Retina (tissue), 1 donor: Measurements from ENCODE around the gene TACR2.

Experiments used
- DNase-seq: peaks from one replicate; pipeline ENCODE4 v3.0.0-alpha.2; 2016

The TACR2 gene

DNA sequence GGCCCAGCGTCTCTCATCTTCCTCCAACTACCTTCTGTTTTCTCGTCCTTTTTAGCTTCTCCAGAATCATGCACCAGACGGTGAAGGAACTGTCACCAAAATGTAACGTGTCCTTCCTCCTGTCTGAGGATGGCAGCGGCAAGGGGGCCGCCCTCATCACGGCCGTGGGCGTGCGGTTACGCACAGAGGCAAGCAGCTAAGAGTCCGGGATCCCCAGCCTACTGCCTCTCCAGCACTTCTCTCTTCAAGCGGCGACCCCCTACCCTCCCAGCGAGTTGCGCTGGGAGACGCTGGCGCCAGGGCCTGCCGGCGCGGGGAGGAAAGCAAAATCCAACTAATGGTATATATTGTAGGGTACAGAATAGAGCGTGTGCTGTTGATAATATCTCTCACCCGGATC lies 15.8 kb downstream of the TACR2 start:
- DNase-seq = no peak

DNA sequence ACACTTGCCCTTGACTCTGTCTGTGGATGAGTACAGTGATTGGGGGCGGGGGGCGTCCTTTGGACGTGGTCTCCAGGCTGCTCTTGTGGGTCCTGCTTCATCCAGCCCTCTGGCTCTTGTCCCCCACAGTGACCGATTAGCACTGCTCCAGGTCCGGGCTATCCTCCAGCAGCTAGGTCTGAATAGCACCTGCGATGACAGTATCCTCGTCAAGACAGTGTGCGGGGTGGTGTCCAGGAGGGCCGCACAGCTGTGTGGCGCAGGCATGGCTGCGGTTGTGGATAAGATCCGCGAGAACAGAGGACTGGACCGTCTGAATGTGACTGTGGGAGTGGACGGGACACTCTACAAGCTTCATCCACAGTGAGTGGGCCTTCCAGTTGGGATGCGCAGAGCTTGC lies 18.3 kb downstream of the TACR2 start:
- no peak for DNase-seq

DNA sequence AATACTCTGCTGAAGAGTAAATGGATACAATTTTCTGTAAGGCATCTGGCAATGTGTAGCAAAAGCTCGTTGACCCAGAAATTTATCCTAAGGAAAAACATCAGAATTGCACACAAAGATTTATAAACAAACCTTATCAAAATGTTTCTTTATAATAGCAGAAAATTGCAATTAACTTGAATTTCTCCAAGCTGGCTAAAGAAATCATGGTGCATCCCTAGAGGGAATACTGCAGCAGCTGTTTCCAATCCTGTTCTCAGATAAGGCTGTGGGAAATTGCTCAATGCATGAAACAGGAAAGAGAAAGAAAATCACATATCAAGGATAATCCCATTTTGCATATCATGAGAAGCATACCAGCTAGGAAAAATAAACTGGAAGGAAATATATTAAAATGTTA lies 18.7 kb downstream of the TACR2 start:
- DNase-seq = no peak

DNA sequence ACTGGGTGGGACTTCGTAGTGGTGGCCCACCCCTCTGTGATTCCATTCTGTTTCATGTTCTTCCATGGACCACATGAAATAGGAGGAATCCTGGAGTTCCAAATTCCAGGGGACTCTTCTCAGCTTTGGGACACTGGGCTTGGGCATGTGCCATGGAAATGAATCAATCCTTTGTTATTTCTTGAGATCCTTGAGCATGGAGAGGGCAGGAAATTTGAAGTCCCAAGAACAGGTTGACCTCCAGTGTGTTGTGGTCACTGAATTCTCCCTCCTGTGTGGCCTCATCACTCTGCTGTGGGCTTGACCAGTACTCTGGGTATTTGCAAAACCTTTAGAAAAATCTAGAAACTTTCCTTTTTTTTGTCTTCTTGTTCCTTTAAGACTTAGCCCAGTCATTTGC lies 22.7 kb downstream of the TACR2 start:
- DNase-seq = no peak

DNA sequence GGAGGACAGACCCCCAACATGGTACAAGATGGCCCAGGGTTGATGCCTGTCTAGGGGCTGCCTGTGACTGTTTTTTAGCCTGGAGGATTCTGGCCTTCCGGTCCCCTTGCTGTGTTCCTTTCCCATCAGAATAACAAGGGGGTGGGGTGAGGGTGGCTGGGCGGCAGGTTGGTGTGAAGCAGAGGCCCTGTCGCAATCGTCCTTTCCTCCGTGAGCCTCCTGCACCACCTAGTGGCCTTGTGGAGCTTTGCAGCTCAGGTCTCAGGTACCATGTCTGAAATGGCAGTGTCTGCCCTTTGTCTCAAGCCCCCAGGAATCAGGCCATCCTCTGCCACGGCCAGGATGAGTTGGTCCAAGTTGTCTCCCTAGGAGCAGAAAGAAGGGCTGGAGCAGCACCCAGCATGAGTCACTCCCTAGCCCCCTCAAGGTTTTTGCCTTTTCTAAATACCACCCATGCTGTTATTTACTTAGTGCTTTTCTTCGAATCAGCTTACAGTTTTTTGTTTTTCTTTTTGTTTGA lies 24.2 kb downstream of the TACR2 start:
- peak; percentile 89 for DNase-seq

DNA sequence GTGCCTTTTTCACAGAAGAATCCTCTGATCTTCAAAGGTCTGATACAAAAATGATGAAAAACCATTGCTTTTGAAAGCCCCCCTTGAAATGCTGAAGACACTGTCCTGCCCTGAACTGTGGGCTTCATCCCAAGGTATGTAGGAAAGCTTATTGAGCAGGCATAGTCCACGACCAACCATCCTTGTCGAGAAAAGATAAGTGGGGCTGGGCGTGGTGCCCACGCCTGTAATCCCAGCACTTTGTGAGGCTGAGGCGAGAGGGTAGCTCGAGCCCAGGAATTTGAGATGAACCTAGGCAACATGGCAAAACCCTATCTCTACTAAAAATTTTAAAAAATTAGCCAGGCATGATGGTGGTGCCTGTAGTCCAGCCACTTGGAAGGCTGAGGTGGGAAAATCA lies 25.6 kb downstream of the TACR2 start:
- no peak for DNase-seq

DNA sequence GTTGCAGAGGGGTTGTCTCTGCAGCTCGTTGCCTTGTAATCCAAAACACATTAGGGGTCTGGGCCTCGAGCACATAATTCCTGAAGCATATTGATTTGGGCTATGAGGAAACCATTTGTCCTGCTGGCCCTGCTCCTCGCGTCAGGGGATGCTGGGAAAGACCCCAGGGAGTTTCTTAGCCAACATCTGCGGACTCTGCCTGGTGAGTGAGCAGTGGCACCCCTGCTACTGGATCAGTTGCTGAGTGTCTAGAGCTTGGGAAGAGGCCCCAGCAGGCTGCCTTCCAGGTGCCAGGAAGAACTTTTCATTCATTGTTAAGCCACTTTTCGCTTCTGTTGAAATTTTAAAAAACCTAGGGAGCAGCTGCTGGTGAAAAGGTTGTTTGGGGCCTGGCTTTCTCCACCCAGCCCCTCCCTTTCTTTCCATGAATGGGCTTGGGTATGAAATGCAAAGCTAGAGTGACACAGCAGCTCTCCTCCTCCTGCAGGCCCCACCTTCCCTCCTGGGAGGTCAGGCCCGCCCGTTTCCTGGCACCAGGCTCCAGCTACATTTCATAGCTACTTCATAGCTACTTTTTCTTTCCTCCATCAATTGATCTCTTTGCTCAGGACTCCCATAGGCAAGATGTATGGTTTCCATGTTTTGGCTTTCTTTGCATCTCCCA lies 26.8 kb downstream of the TACR2 start:
- no peak for DNase-seq

DNA sequence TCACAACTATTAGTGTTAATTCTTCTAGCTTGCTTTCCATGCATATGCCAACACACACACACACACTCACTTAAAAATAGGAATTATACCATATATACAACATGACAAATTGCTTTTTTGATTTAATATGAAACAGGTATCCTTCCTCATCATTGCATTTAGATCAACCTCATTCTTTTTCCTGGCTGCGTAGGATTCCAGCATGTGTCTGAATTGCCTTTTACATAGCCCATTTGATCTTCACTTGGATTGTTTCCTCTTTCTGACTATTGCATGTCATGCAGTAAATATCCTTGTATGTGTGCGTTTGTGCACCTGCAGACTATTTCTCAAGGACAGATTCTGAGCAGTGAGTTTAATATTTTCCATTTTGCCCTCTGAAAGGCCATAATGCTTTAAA lies 28.2 kb downstream of the TACR2 start:
- DNase-seq = no peak

DNA sequence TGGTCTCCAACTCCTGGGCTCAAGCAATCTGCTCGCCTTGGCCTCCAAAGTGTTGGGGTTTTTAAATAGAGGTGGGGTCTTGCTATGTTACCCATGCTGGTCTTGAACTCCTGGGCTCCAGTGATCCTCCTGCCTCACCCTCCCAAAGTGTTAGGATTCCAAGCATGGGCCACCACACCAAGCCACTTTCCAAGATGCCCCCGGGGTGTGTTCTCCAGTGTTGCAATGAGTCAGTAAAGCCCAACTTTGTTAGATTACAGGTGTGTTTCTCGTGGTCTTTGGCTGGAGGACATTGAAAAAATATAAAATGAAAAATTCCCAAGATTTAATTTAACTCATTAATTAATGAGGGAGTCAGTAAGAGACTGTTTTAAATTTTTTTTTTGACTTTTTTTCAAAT lies 29.2 kb downstream of the TACR2 start:
- no peak for DNase-seq

DNA sequence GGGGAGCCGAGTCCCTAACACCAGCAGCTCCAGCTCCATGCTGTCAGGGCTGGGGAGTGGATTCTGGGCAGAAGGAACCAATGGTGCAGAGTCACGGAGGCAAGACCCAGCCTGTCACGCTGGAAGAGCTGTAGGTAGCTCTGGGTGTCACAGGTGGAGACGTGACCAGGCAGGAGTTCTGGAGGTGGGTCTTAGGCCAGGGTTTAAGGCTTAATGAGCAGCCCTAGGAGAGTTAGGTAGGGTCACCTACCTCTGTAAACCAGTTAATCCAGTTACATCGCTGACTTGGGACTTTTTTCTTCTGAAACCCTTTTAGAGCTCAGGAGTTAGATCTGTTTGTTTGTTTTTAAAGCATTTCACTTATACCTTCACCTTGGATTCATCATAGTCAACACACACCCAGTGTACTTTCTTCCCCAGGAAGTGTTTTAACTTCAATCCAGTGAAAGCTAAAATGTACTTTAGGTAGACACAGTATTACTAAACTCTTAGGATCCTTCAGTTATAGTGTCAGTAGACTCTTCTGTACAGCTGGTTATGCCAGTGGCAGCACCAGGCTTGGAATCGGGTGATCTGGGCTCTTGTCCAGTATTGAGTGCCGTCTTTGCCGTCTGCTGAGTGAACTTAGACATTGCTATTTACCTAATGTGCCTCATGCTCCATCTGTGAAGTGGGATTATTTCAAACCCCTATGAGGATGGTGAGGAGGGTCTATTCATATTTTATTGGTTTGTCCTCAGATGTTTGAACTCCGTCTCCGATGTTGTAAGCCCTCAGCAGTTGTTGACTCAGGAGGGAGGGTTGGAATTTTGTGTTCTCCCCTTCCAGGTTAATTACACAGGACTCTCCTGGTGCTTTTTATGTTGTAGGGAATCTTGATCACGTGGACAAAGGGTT lies 31.0 kb downstream of the TACR2 start:
- DNase-seq = no peak

DNA sequence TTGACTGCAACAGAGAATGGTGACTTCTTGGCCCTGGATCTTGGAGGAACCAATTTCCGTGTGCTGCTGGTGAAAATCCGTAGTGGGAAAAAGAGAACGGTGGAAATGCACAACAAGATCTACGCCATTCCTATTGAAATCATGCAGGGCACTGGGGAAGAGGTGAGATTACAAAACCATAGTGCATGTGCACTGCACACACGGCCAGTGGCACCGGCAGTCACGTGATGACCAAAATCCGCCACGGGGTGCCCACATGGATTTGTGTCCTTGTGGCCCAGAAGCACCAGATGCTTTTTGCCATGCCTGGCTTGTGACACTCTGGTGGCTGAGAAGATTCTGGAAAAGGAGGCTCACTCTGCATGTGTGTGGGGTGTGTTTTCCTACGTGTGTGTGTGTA lies 32.4 kb downstream of the TACR2 start:
- no peak for DNase-seq

DNA sequence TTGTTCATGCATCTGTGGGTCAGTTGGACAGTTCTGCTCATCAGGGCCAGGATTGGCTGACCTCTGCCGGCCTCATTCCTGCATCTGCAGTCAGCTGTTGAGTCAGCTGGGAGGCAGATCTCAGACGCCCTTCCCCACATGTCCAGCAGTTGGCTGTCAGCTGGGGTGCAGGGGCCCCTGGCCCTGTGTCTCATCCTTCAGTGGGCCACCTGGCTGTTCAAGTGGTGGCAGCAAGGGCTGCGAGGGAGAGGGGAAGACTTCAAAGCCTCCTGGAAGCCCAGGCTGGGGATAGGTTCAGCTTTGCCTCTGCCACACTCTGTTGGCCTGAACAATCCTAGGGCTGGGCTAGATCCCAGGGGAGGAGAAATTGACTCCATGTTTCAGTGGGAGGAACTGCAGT lies 33.2 kb downstream of the TACR2 start:
- peak; percentile 36 for DNase-seq

DNA sequence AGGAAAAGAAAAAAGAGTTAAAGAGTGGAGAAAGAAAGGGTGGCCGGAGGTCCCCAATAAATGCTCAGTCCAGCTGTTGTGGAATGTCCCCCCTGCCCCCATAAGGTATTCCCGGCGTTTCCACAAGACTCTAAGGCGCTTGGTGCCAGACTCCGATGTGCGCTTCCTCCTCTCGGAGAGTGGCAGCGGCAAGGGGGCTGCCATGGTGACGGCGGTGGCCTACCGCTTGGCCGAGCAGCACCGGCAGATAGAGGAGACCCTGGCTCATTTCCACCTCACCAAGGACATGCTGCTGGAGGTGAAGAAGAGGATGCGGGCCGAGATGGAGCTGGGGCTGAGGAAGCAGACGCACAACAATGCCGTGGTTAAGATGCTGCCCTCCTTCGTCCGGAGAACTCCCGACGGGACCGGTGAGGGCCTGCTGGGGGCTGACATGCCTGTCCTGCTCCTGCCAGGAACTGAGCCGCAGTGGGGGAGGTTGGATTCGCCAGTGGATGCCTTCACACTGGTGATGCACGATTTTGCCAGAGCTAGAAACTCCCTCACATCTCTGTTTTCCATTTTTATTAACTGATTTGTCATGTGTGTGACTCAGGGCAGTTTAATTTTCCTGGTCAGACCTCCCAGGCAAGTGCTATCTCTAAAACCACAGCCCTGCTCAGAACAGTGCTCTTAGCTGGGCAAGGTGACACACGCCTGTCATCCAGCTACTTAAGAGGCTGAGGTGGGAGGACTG lies 34.2 kb downstream of the TACR2 start:
- DNase-seq = no peak

DNA sequence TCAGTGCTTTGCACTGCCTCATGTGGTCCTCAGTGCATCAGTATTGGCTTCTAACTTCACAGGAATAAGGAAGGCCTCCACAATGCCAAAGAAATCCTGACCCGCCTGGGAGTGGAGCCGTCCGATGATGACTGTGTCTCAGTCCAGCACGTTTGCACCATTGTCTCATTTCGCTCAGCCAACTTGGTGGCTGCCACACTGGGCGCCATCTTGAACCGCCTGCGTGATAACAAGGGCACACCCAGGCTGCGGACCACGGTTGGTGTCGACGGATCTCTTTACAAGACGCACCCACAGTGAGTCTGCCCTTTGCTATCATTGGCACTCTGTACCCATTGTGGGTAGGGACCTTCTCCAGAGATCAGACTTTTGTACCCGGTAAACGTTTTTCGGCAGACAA lies 36.9 kb downstream of the TACR2 start:
- DNase-seq = no peak

DNA sequence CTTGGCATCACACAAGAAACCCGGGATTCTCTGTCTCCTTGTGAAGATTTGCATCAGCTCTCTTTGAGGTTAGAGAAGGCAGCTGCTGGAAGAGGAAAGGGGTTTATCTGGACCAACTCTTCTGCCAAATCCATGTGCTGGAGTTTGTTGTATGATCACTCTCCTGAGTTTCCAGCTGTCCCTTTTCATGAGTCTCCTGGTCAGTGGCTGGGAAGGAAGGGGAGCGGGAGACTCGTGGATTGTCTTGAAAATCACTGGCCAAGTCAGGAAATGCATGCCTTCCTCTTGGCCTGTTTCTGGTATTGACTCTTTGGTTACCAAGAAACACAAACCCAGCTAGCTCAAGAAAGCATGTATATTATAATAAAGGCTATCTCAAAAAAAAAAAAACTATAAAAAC lies 38.8 kb downstream of the TACR2 start:
- no peak for DNase-seq

DNA sequence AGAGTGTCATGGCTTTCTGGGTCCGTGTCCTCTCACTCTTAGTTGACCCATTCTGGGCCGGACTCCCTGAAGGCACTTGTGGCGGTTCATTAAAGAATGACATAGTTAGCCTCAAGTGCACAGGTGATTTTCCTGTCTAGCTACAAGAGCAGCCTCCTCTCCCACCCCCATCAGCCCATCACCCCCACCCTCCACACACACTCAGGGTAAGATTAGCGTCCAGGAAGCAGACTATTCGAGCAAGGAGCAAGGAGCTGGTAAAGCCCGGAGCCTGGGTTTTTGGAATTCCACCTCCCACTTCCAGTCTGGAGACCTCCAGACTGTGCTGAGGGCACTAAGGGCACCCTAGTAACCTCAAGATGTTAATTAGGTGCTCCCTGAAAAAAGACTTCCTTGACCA lies 39.5 kb downstream of the TACR2 start:
- DNase-seq = no peak

DNA sequence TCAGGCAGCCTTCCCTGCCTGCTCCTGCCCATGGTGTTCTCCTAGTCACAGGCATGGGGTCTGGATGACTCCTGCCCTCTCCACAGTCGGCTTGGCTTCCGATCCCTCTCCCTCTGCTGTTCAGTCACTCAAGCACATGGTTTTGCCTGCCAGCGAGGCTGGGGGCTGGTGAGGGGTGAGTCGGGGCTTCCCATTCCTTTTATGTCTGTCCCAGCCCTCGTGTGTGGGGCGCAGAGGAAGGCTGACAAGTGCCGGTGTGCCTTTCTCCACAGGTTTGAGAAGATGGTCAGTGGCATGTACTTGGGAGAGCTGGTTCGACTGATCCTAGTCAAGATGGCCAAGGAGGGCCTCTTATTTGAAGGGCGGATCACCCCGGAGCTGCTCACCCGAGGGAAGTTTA lies 40.1 kb downstream of the TACR2 start:
- DNase-seq = no peak

DNA sequence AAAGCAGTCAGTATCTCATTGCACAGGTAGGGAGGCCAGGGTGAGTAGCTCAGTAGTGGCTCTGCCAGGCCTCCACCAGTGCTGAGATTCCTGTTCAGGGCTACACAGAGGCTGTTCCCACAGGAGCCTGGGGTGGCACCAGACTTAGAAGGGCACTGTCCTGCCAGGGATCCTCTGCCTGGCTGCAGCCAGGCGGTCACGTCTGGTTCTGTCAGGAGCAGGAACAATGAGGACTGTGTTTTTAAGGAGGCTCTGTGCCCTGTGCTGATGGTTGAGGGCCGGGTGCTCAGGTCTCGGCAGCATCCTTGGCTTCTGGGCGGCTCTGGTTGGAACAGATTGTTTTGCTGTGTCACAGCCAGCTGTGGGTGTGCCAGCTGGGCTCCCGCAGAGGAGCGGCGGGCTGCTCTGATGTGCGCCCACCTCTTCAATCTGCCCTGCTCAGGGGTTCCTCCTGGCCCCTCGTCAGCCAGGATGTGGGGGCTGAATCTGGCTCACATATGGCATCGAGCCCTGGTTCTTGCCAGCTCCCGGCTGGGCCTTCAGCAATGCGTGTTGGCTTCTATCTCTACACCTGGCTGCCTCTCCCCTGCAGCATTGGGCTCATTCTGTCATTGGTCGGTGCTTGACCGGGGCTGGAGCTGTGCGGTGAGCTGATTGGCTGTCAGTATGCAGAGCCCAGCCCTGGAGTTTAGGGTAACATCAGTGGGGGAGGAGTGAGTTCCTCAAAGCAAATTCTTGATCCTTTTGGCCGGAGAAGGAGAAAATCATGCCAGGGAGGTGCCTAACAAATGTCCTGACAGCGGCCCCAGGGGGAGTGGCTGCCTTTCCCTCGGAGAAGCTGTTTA lies 41.2 kb downstream of the TACR2 start:
- peak; percentile 12 for DNase-seq

DNA sequence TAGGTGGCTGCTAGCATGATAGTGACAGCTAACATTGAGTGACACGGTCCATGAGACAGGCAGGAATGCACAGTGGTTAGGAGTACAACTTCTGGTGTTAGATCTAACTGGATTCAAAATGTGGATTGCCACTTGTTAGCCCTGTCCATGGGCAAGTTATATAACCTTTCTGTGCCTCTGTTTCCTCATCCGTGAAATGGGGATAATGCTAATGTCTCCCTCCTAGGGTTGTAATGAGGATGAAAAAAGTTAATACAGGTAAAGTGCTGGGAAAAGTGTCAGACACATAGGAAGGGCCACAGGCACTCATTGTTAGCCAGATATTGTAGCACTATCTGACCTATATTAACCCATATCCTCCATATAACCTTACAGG lies 41.8 kb downstream of the TACR2 start:
- no peak for DNase-seq

DNA sequence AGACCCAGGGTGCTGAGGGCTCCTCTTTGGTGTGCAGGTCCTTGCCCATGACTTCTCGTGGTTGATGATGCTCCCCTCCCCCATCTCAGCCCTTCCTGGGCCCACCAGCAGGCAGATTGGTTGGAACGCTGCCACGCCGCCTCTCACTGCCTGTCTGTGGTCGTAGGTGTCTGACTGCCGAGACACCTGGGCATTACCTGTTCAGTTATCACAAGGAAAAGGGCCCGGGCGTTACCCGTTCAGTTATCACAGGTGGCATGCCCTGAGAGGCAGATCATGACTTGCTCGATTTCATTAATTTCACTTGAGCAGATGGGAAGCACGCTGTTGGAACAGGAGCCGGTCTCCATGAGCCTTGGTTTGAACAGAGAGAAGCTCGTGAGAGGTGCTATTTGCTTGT lies 42.5 kb downstream of the TACR2 start:
- no peak for DNase-seq

DNA sequence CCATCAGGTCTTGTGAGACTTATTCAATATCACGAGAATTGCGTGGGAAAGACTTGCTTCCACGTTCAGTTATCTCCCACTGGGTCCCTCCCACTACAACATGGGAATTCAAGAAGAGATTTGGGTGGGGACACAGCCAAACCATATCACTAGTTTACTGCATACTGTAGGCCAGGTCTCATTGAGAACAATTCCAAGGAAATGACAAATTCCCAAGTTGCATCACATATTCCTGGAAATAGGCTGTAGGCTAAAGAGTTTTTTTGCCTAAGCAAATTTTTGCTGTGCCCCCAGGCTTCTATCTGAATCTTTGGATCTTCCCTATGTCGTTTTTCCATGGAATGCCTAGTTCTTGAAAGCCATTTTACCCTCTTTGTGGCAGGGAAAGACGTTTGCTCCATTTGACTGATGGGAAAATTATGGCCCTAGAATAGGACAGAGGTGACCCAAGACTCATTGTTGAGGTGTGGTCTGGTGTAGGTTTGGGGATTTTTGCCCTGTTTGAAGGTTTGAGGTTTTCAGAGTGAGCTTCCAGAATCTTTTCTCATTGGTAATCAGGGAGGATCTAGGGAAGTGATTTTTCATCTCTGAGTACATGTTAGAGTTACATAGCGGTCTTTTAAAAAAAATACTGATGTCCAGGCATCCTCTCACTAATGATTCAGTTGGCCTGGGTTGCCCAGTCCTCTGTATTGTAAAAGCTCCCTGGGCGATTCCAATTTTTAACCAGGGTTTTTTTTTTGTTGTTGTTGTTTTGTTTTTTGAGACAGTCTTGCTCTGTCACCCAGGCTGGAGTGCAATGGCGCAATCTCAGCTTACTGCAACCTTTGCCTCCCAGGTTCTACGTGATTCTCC lies 44.4 kb downstream of the TACR2 start:
- no peak for DNase-seq

DNA sequence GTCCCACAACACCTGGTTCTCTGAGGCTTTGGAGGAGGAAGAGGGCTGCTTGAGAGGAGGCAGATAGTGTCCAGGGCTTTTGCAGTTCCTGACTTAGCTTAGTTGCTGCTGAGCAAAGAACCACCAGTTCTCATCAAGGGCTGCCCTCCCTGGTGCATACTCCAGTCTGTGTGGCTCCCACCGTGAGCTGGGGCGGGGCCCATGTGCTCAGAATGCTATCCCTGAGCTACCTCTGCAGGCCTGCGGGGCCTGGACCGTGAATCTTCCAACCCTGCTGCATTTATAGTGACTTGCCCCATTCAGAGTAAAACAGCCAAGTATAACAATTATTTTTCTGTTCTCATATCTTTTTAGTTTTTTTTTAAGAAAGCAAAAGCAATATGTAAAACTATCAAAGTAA lies 49.2 kb downstream of the TACR2 start:
- DNase-seq = no peak
